H1 (cell line): ENCODE results near the gene HLF. TPM values are rescaled to one million over a fixed set of nuclear protein-coding genes. Genes with fewer than 3 reads are reported as not detected.

ENCODE experiments used
- CTCF ChIA-PET: fragments of 300-600 bp; sonication (Branson Sonifier 250); formaldehyde crosslinking; loops from one replicate; lab custom pipeline; 2021; ENCODE audit not compliant: partially characterized antibody; lab: Charles Lee
- POLR2A ChIA-PET: fragments of 300-600 bp; sonication (Branson Sonifier 250); formaldehyde crosslinking; loops from one replicate; lab custom pipeline; 2021; ENCODE audit warnings: inconsistent platforms; ENCODE audit not compliant: partially characterized antibody; lab: Charles Lee
- DNase-seq, 2 experiments: peaks; one replicate each; pipeline versions ENCODE4 v3.0.0 to v3.0.0-alpha.2; 2010 to 2022; ENCODE audit warnings: low spot score in 2 of 2, low read depth in 1 of 2, mixed read lengths in 1 of 2
- FAIRE-seq: peaks from 2 replicates; lab custom pipeline; 2011; peaks lifted over from hg19 to GRCh38; lab: Jason Lieb, UNC
- H2AFZ ChIP-seq: 2 replicates; pipeline ENCODE4 v1.8.1; 2012; ENCODE audit warnings: low read length, inconsistent platforms
- H2AK5ac ChIP-seq: 2 replicates; pipeline ENCODE4 v1.6.1; 2013; ENCODE audit warnings: low read depth, low read length
- H2BK120ac ChIP-seq: replicated peaks from 2 replicates; pipeline ENCODE3; 2013; ENCODE audit warnings: low read depth, low read length, inconsistent platforms
- H2BK12ac ChIP-seq: 2 replicates; pipeline ENCODE4 v1.6.1; 2013; ENCODE audit warnings: low read depth, low read length
- H2BK15ac ChIP-seq: 2 replicates; pipeline ENCODE4 v1.6.1; 2013; ENCODE audit warnings: low read length
- H2BK20ac ChIP-seq: 2 replicates; pipeline ENCODE4 v1.6.1; 2013; ENCODE audit warnings: low read length
- H2BK5ac ChIP-seq: 2 replicates; pipeline ENCODE4 v1.6.1; 2013; ENCODE audit warnings: low read depth, low read length
- H3K14ac ChIP-seq: 2 replicates; pipeline ENCODE4 v1.6.1; 2013; ENCODE audit warnings: inconsistent platforms; ENCODE audit not compliant: insufficient read length
- H3K18ac ChIP-seq: 2 replicates; pipeline ENCODE4 v1.6.1; 2013; ENCODE audit warnings: low read length; ENCODE audit errors: extremely low read depth
- H3K23ac ChIP-seq: 2 replicates; pipeline ENCODE4 v1.6.1; 2013; ENCODE audit warnings: inconsistent platforms; ENCODE audit not compliant: insufficient read length
- H3K23me2 ChIP-seq: 2 replicates; pipeline ENCODE4 v1.6.1; 2013; ENCODE audit warnings: low read depth, low read length
- H3K27ac ChIP-seq: 2 replicates; pipeline ENCODE4 v1.6.1; 2011; ENCODE audit warnings: low read depth, low read length, inconsistent platforms
- H3K27me3 ChIP-seq, 4 experiments: replicated peaks in 1 of 4; 1 replicate in 1 of 4; 2 replicates in 3 of 4; pipeline versions ENCODE4 v1.6.1 to v1.8.1; 2011 to 2013; ENCODE audit warnings: low read length in 3 of 4, mild to moderate bottlenecking in 3 of 4, inconsistent platforms in 2 of 4, mixed read lengths in 2 of 4, moderate library complexity in 1 of 4; ENCODE audit not compliant: control insufficient read depth in 3 of 4, insufficient read depth in 3 of 4; ENCODE audit errors: extremely low read depth in 1 of 4
- H3K36me3 ChIP-seq, 4 experiments: 2 replicates each; pipeline versions ENCODE4 v1.6.1 to v1.8.1; 2011 to 2013; ENCODE audit warnings: mild to moderate bottlenecking in 4 of 4, low read length in 3 of 4, moderate library complexity in 2 of 4, control low read depth in 1 of 4, inconsistent platforms in 1 of 4; ENCODE audit not compliant: insufficient read depth in 4 of 4, control insufficient read depth in 2 of 4
- H3K4ac ChIP-seq: replicated peaks from 2 replicates; pipeline ENCODE3; 2013; ENCODE audit warnings: low read length, low read depth, mixed read lengths, inconsistent platforms; ENCODE audit not compliant: insufficient read length
- H3K4me1 ChIP-seq, 4 experiments: replicated peaks in 1 of 4; 1 replicate in 1 of 4; 2 replicates in 3 of 4; pipeline versions ENCODE4 v1.6.1 to v1.8.1; 2011 to 2013; ENCODE audit warnings: low read length in 3 of 4, inconsistent platforms in 2 of 4, mixed read lengths in 1 of 4; ENCODE audit not compliant: insufficient read depth in 4 of 4, control insufficient read depth in 3 of 4
- H3K4me2 ChIP-seq, 2 experiments: 2 replicates each; pipeline versions ENCODE4 v1.6.1 to v1.8.1; 2011 to 2013; ENCODE audit warnings: low read depth in 2 of 2, low read length in 2 of 2, control low read depth in 1 of 2, inconsistent platforms in 1 of 2, mild to moderate bottlenecking in 1 of 2; ENCODE audit not compliant: insufficient read depth in 1 of 2
- H3K4me3 ChIP-seq, 4 experiments: fragments of 200-600, 300-600 bp in 1 of 4; sonication (generic), shearing (Covaris generic), sonication (Bioruptor Twin) in 1 of 4; 2 replicates each; pipeline versions ENCODE4 v1.5.1 to v1.8.1; 2011 to 2016; ENCODE audit warnings: low read length in 4 of 4, low read depth in 3 of 4, control low read depth in 2 of 4, inconsistent platforms in 2 of 4, mild to moderate bottlenecking in 2 of 4, mixed read lengths in 1 of 4, moderate library complexity in 1 of 4; ENCODE audit not compliant: insufficient read depth in 2 of 4; ENCODE audit errors: extremely low read depth in 1 of 4
- H3K56ac ChIP-seq: replicated peaks from 2 replicates; pipeline ENCODE3; 2013; ENCODE audit warnings: low read depth, mild to moderate bottlenecking, mixed read lengths, low read length, inconsistent platforms; ENCODE audit not compliant: insufficient read length
- H3K79me1 ChIP-seq: 2 replicates; pipeline ENCODE4 v1.6.1; 2013; ENCODE audit warnings: low read depth, low read length, control low read depth
- H3K79me2 ChIP-seq, 2 experiments: 2 replicates each; pipeline versions ENCODE4 v1.6.1 to v1.8.1; 2012 to 2013; ENCODE audit warnings: low read length in 2 of 2, mild to moderate bottlenecking in 2 of 2, inconsistent platforms in 1 of 2; ENCODE audit not compliant: insufficient read depth in 2 of 2, control insufficient read depth in 1 of 2
- H3K9ac ChIP-seq, 4 experiments: replicated peaks in 1 of 4; 1 replicate in 1 of 4; 2 replicates in 3 of 4; pipeline versions ENCODE4 v1.6.1 to v1.8.1; 2011 to 2013; ENCODE audit warnings: low read depth in 3 of 4, low read length in 3 of 4, control low read depth in 2 of 4, mild to moderate bottlenecking in 2 of 4, moderate library complexity in 2 of 4, inconsistent platforms in 1 of 4; ENCODE audit errors: extremely low read depth in 1 of 4
- H3K9me3 ChIP-seq, 2 experiments: 2 replicates each; pipeline versions ENCODE4 v1.6.1 to v1.8.1; 2012 to 2013; ENCODE audit warnings: mild to moderate bottlenecking in 2 of 2, moderate library complexity in 2 of 2, control low read depth in 1 of 2, inconsistent platforms in 1 of 2, low read depth in 1 of 2, low read length in 1 of 2, mixed read lengths in 1 of 2; ENCODE audit not compliant: insufficient read depth in 2 of 2
- H4K20me1 ChIP-seq, 2 experiments: replicated peaks in 1 of 2; 2 replicates each; pipeline versions ENCODE3 to v1.8.1; 2011 to 2013; ENCODE audit warnings: inconsistent platforms in 2 of 2, low read length in 2 of 2, mild to moderate bottlenecking in 1 of 2; ENCODE audit not compliant: insufficient read depth in 2 of 2, control insufficient read depth in 1 of 2
- H4K5ac ChIP-seq: 2 replicates; pipeline ENCODE4 v1.6.1; 2013; ENCODE audit warnings: low read length, low read depth, mixed read lengths, inconsistent platforms; ENCODE audit not compliant: insufficient read length
- H4K8ac ChIP-seq: 2 replicates; pipeline ENCODE4 v1.8.0; 2013; ENCODE audit warnings: mild to moderate bottlenecking, moderate library complexity, low read length, inconsistent platforms; ENCODE audit not compliant: insufficient read depth; ENCODE audit errors: extremely low read depth
- H4K91ac ChIP-seq: replicated peaks from 2 replicates; pipeline ENCODE3; 2013; ENCODE audit warnings: low read length, mixed read lengths, inconsistent platforms; ENCODE audit not compliant: insufficient read length
- NANOG ChIP-seq: IDR thresholded peaks from 2 replicates; pipeline ENCODE4 v1.6.1; 2011; ENCODE audit warnings: low read length, low read depth, mild to moderate bottlenecking, inconsistent platforms; ENCODE audit not compliant: insufficient read depth, poor library complexity, severe bottlenecking
- SAP30 ChIP-seq: fragments of 300-600 bp; sonication (generic); IDR thresholded peaks from 2 replicates; pipeline ENCODE4 v1.7.1; 2012; ENCODE audit warnings: low read length, moderate library complexity, mild to moderate bottlenecking, inconsistent platforms; ENCODE audit not compliant: insufficient read depth, insufficient replicate concordance
- WGBS, 2 experiments: shearing (Covaris generic) in 1 of 2; methylation state at CpG; one replicate each; pipeline versions ENCODE4 v1.1.6 to v1.1.7; 2013 to 2015; ENCODE audit warnings: low lambda C conversion rate in 2 of 2, mixed read lengths in 2 of 2, inconsistent platforms in 1 of 2, low coverage in 1 of 2, missing lambda C conversion rate in 1 of 2; ENCODE audit not compliant: insufficient replicate concordance in 2 of 2, insufficient coverage in 1 of 2, insufficient read length in 1 of 2; ENCODE audit errors: extremely low coverage in 1 of 2, missing lambda C conversion rate in 1 of 2; 5-methylcytosine and 5-hydroxymethylcytosine counted together
- polyA plus RNA-seq, 7 experiments: library from polyadenylated mRNA; depleted of rRNA in 3 of 7; stranded (reverse) in 5 of 7; unstranded in 2 of 7; fragments of >200 nt in 5 of 7; fragments of 200-250 nt in 2 of 7; gene quantifications; 1 replicate in 5 of 7; 2 replicates in 1 of 7; 4 replicates in 1 of 7; pipeline versions ENCODE4 v1.2.1 to v1.2.3, GENCODE V29; 2011 to 2013; ENCODE audit warnings: missing spikeins in 2 of 7, mixed read lengths in 2 of 7
- total RNA-seq: library from RNA; stranded (reverse); fragmentation: NEBNext Ultra II Directional; extraction: Animal tissue kit (Norgen Biotek cat#: 25700); gene quantifications from 2 replicates; pipeline ENCODE4 v1.2.1, GENCODE V29; 2021

HLF gene
- total and polyA plus RNA-seq, 2 of the 8 experiments (the other 6 are each of a cell fraction or from before 2014, with no cell fraction given) = 0.39 to 0.60 TPM

DNA sequence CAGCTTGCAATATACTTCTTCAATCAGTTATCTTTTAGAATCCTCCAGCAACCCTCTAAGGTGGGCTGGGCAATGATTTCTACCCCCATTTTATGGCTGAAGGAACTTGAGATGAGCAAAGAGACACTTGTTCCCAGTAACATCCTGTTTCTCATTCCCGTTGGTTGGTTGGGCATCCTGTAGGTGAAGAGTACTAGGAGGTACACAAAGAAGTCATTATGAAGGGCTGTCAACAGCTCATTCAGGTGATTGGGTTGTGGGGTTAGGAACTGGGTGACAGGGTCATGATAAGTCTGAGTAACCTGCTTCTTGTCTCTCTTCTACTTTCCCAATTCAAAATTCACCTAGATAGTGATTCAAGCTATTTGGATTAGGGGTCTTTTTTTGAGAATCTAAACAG lies 80.4 kb downstream of the HLF start:
- no peak overlapping the region for H2BK20ac ChIP-seq
- H3K23me2 ChIP-seq = no peaks in the 10 kb centered on the region
- H3K36me3 ChIP-seq = no peaks in the 10 kb centered on the region
- no peak overlapping the region for H2BK12ac ChIP-seq
- no peak overlapping the region for H3K56ac ChIP-seq
- H3K27me3 ChIP-seq = no peaks in the 10 kb centered on the region
- no peak overlapping the region for H3K4me2 ChIP-seq
- no peaks in the 10 kb centered on the region for H4K20me1 ChIP-seq
- H3K9ac ChIP-seq = no peak overlapping the region
- peaks cover 2 to 3% of the 10 kb centered on the region in 2 experiments; a peak in 1 of 4 replicates for H3K9me3 ChIP-seq
- no peak overlapping the region for H2AK5ac ChIP-seq
- H3K4me1 ChIP-seq = peaks cover 0 to 5% (median 1%) of the 10 kb centered on the region in 4 experiments; a peak in 4 of 7 replicates
- 95% methylated on average over 1 of the region's 1 CpG; no CpG with 5 or more reads in 1 of the 2 experiments for WGBS, 2 experiments
- no peak for DNase-seq
- no peak overlapping the region for H4K91ac ChIP-seq
- no peaks in the 10 kb centered on the region for H3K79me1 ChIP-seq
- H3K27ac ChIP-seq = no peak overlapping the region
- no peak overlapping the region for H3K14ac ChIP-seq
- no peak overlapping the region for H3K4ac ChIP-seq
- no peaks in the 10 kb centered on the region for H3K79me2 ChIP-seq
- ChIA-PET CTCF (interaction anchor here (1.0 to 5.3 kb wide), 4 partner anchors 10 to 352 kb away, joined by 3 to 39 read pairs (median 5); no protein-coding TSS in a partner anchor), POLR2A (no interaction called here)
- no peak overlapping the region for H2BK5ac ChIP-seq
- no peak overlapping the region for H2AFZ ChIP-seq
- H3K18ac ChIP-seq = no peak overlapping the region
- no peak overlapping the region for H4K5ac ChIP-seq
- H4K8ac ChIP-seq = no peak overlapping the region
- no peak overlapping the region for H3K23ac ChIP-seq
- FAIRE-seq = no peak
- H2BK120ac ChIP-seq = no peak overlapping the region
- no peak overlapping the region for H3K4me3 ChIP-seq
- H2BK15ac ChIP-seq = no peak overlapping the region
- TF ChIP-seq NANOG = no peak
- no peak for TF ChIP-seq SAP30
